ENCODE measurements around the gene NOC3L.

Gene NOC3L

DNA sequence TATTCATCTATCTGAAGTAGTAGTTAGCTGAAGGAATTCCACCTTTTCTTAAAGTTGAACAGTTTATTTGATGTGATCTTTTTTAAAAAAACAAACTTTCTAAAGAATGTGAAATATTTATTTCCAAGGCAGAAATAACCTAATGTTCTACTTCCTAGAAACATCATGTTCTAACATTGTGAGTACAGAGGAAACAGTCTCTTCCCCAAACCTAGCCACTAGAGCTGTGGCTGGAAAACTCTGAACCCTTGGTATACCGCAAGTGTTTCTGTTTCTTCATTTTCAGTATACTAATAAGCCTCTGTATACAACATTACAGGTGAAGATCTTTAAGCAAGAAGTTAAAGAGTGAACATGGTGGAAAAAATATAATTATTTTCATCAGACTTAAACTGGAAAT lies 35.1 kb downstream of the NOC3L start:
- Histone ChIP-seq H3K4me1 (ENCODE audit: low read length) (no peaks in the 10 kb centered on the region), H3K27ac (ENCODE audit: low read length) (no peak overlapping the region), H3K36me3 (replicated peaks; ENCODE audit: insufficient read depth, low read length) (peaks cover 4% of the 10 kb centered on the region), H3K79me2 (ENCODE audit: low read length) (no peaks in the 10 kb centered on the region), H3K9ac (ENCODE audit: low read length) (no peak overlapping the region), H3F3A (ENCODE audit: insufficient read depth, low read length) (no peaks in the 10 kb centered on the region), H4K20me1 (ENCODE audit: insufficient read depth, low read length) (no peaks in the 10 kb centered on the region), H3K9me3 (replicated peaks; ENCODE audit: insufficient read depth, low read length) (no peaks in the 10 kb centered on the region), H3K9me2 (replicated peaks; ENCODE audit: insufficient read depth, low read length) (no peaks in the 10 kb centered on the region), H3K27me3 (replicated peaks; ENCODE audit: insufficient read depth, low read length) (no peaks in the 10 kb centered on the region), H3K4me3 (ENCODE audit: low read length) (no peak overlapping the region), H2AFZ (ENCODE audit: low read length) (no peak overlapping the region), H3K4me2 (ENCODE audit: low read depth, low read length) (no peak overlapping the region)
- TF ChIP-seq, protein P1, sequence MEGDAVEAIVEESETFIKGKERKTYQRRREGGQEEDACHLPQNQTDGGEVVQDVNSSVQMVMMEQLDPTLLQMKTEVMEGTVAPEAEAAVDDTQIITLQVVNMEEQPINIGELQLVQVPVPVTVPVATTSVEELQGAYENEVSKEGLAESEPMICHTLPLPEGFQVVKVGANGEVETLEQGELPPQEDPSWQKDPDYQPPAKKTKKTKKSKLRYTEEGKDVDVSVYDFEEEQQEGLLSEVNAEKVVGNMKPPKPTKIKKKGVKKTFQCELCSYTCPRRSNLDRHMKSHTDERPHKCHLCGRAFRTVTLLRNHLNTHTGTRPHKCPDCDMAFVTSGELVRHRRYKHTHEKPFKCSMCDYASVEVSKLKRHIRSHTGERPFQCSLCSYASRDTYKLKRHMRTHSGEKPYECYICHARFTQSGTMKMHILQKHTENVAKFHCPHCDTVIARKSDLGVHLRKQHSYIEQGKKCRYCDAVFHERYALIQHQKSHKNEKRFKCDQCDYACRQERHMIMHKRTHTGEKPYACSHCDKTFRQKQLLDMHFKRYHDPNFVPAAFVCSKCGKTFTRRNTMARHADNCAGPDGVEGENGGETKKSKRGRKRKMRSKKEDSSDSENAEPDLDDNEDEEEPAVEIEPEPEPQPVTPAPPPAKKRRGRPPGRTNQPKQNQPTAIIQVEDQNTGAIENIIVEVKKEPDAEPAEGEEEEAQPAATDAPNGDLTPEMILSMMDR (IDR thresholded peaks at IDR 0.05; ENCODE audit: low read length): no peak
- DNase-seq: no peak

DNA sequence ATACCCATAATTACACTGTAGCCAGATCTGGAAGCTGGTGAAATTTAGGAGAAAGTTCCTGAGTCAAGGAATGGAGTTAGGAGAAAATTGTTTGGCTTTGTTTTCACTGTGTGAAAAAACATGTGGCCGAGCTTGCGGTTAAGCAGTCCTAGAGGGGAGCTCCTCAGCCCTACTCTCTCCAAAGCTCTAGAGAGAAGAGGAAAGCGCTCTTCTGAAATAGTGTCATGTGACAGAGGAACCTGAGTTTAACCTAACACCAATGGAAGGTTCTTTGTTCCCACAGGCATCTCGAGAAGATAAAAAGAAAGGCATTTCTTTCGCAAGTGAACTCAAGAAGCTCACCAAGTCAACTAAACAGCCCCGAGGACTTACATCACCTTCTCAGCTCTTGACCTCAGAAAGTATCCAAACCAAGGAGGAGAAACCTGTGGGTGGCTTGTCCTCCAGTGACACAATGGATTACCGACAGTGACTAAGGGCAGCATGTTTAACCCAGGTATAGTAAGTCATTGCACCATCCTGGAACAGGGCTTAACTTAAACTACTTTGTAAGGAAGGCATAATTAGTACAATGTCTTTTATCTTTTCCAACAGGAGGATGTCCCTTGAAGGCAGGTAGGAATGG lies 38.0 kb downstream of the NOC3L start:
- Histone ChIP-seq H3K9me2 (replicated peaks; ENCODE audit: insufficient read depth, low read length) (no peaks in the 10 kb centered on the region), H3K27ac (ENCODE audit: low read length) (no peak overlapping the region), H2AFZ (ENCODE audit: low read length) (no peak overlapping the region), H3K9ac (ENCODE audit: low read length) (no peak overlapping the region), H4K20me1 (ENCODE audit: insufficient read depth, low read length) (no peaks in the 10 kb centered on the region), H3K4me3 (ENCODE audit: low read length) (no peak overlapping the region), H3F3A (ENCODE audit: insufficient read depth, low read length) (no peaks in the 10 kb centered on the region), H3K4me2 (ENCODE audit: low read depth, low read length) (no peak overlapping the region), H3K4me1 (ENCODE audit: low read length) (no peaks in the 10 kb centered on the region), H3K36me3 (replicated peaks; ENCODE audit: insufficient read depth, low read length) (no peaks in the 10 kb centered on the region), H3K9me3 (replicated peaks; ENCODE audit: insufficient read depth, low read length) (no peaks in the 10 kb centered on the region), H3K79me2 (ENCODE audit: low read length) (no peaks in the 10 kb centered on the region), H3K27me3 (replicated peaks; ENCODE audit: insufficient read depth, low read length) (no peaks in the 10 kb centered on the region)
- DNase-seq: no peak
- TF ChIP-seq EZH2phosphoT487 (IDR thresholded peaks at IDR 0.05; ENCODE audit: low read length) (no peak), EZH2 (optimal IDR thresholded peaks at IDR 0.05; ENCODE audit: low read depth, low read length) (no peak)

DNA sequence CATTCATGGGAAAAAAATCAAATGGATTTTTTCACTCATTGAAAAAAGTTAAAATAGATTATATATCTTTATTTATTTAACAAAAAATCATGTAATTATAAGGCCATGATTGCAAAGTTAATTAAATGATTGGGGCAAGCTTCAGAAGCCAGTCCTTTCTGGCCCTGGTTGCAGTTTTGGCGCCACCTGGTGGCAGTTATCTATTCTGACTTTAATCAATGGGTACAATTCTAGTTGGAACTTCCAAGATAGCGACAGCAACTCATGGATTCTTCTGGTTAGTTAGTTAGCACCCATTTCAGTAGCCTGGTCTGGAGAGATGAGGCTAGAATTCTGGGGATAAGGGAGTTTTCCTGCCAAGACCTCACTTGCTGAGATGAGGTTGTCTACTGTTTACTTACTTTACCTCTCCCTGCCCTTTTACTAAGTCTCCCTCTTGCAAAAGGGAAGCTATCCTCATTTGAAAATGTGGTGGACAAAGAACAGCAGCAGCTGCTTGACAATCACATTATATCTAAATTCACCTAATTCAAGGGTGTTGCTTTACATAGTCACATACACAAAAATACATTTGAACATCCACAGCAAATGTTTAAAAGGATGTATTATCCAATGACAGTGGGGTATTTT lies 42.3 kb downstream of the NOC3L start:
- H3K4me1 ChIP-seq (ENCODE audit: low read length): no peaks in the 10 kb centered on the region
- TF ChIP-seq EZH2 (optimal IDR thresholded peaks at IDR 0.05; ENCODE audit: low read depth, low read length): no peak
- TF ChIP-seq, protein P1 (IDR thresholded peaks at IDR 0.05; ENCODE audit: low read length): peak; percentile 74
- H3K4me2 ChIP-seq (ENCODE audit: low read depth, low read length): no peak overlapping the region
- H3K27ac ChIP-seq (ENCODE audit: low read length): no peak overlapping the region
- no peak overlapping the region for H3K4me3 ChIP-seq (ENCODE audit: low read length)
- DNase-seq: peak; percentile 59
- no peaks in the 10 kb centered on the region for H3K36me3 ChIP-seq (replicated peaks; ENCODE audit: insufficient read depth, low read length)
- H3K79me2 ChIP-seq (ENCODE audit: low read length): no peaks in the 10 kb centered on the region
- H3F3A ChIP-seq (ENCODE audit: insufficient read depth, low read length): no peaks in the 10 kb centered on the region
- H3K9me3 ChIP-seq (replicated peaks; ENCODE audit: insufficient read depth, low read length): no peaks in the 10 kb centered on the region
- H3K9ac ChIP-seq (ENCODE audit: low read length): no peak overlapping the region
- H2AFZ ChIP-seq (ENCODE audit: low read length): no peak overlapping the region
- no peaks in the 10 kb centered on the region for H3K27me3 ChIP-seq (replicated peaks; ENCODE audit: insufficient read depth, low read length)
- no peaks in the 10 kb centered on the region for H4K20me1 ChIP-seq (ENCODE audit: insufficient read depth, low read length)
- no peaks in the 10 kb centered on the region for H3K9me2 ChIP-seq (replicated peaks; ENCODE audit: insufficient read depth, low read length)

DNA sequence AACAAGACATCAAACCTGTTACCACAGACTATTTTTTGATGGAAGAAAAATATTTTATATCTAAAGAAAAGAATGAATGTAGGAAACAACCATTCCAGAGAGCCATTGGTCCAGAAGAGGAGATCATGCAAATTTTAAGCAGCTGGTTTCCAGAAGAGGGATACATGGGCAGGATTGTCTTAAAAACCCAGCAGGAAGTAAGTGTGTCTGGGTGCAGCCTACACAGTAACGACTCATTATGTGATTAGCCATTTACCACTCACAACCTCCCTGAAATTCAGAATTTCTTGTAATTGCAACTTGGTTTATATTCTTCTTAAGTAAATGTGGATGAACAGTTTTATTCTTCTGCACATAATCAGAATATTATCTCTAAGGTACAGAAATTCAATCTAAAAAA lies 46.2 kb downstream of the NOC3L start:
- H3K4me2 ChIP-seq (ENCODE audit: low read depth, low read length): no peak overlapping the region

More for the DNA sequence above, 46.2 kb downstream of the NOC3L start:
- Histone ChIP-seq H3K4me3 (ENCODE audit: low read length) (no peak overlapping the region), H3K4me1 (ENCODE audit: low read length) (no peaks in the 10 kb centered on the region), H3K79me2 (ENCODE audit: low read length) (no peaks in the 10 kb centered on the region), H3K27ac (ENCODE audit: low read length) (no peak overlapping the region), H3K36me3 (replicated peaks; ENCODE audit: insufficient read depth, low read length) (no peaks in the 10 kb centered on the region), H3K9ac (ENCODE audit: low read length) (no peak overlapping the region), H3F3A (ENCODE audit: insufficient read depth, low read length) (no peaks in the 10 kb centered on the region), H2AFZ (ENCODE audit: low read length) (no peak overlapping the region), H3K9me2 (replicated peaks; ENCODE audit: insufficient read depth, low read length) (no peaks in the 10 kb centered on the region), H3K9me3 (replicated peaks; ENCODE audit: insufficient read depth, low read length) (no peaks in the 10 kb centered on the region), H3K27me3 (replicated peaks; ENCODE audit: insufficient read depth, low read length) (no peaks in the 10 kb centered on the region), H4K20me1 (ENCODE audit: insufficient read depth, low read length) (no peaks in the 10 kb centered on the region)
- DNase-seq: no peak
- TF ChIP-seq EZH2 (optimal IDR thresholded peaks at IDR 0.05; ENCODE audit: low read depth, low read length) (no peak), EZH2phosphoT487 (IDR thresholded peaks at IDR 0.05; ENCODE audit: low read length) (no peak)
- TF ChIP-seq, protein P1 (IDR thresholded peaks at IDR 0.05; ENCODE audit: low read length): no peak
